Fibroblast of skin of left biceps (primary cell): ENCODE data around the gene SNTB2.

Source experiments
- DNase-seq, 2 experiments: peaks; one replicate each; pipeline ENCODE4 v3.0.0-alpha.2; 2013; ENCODE audit warnings: low read depth in 2 of 2

The SNTB2 gene

GRCh38 chr16:69179328-69180010 lies 7.5 kb upstream of the SNTB2 start:
- peak; percentile 82 to 86 for DNase-seq

- no peak for DNase-seq
Observed at GRCh38 chr16:69180011-69180338, 7.0 kb upstream of the SNTB2 start.

GRCh38 chr16:69182730-69183416 lies 4.1 kb upstream of the SNTB2 start:
- no peak for DNase-seq

GRCh38 chr16:69187446-69188235 lies 677 bp downstream of the SNTB2 start:
- no peak for DNase-seq

- no peak for DNase-seq
Observed at GRCh38 chr16:69188236-69188549, 1.2 kb downstream of the SNTB2 start.

- DNase-seq: no peak
Observed at GRCh38 chr16:69188716-69189115, 1.8 kb downstream of the SNTB2 start.

- no peak for DNase-seq
Observed at GRCh38 chr16:69190046-69190588, 3.2 kb downstream of the SNTB2 start.

GRCh38 chr16:69190598-69190997 lies 3.6 kb downstream of the SNTB2 start:
- no peak for DNase-seq

GRCh38 chr16:69191136-69191535 lies 4.2 kb downstream of the SNTB2 start:
- no peak for DNase-seq

- no peak for DNase-seq
Observed at GRCh38 chr16:69193855-69194254, 6.9 kb downstream of the SNTB2 start.

GRCh38 chr16:69194488-69194887 lies 7.5 kb downstream of the SNTB2 start:
- DNase-seq: no peak

- DNase-seq: no peak
Observed at GRCh38 chr16:69195369-69196029, 8.5 kb downstream of the SNTB2 start.

- no peak for DNase-seq
Observed at GRCh38 chr16:69197573-69197972, 10.6 kb downstream of the SNTB2 start.

GRCh38 chr16:69199382-69199781 lies 12.4 kb downstream of the SNTB2 start:
- no peak for DNase-seq

- no peak for DNase-seq
Observed at GRCh38 chr16:69201291-69201690, 14.3 kb downstream of the SNTB2 start.

- DNase-seq: no peak
Observed at GRCh38 chr16:69201787-69202186, 14.8 kb downstream of the SNTB2 start.

- DNase-seq: no peak
Observed at GRCh38 chr16:69204172-69204571, 17.2 kb downstream of the SNTB2 start.

GRCh38 chr16:69209735-69210134 lies 22.8 kb downstream of the SNTB2 start:
- no peak for DNase-seq

- DNase-seq: no peak
Observed at GRCh38 chr16:69217433-69217832, 30.5 kb downstream of the SNTB2 start.

GRCh38 chr16:69219279-69219678 lies 32.3 kb downstream of the SNTB2 start:
- no peak for DNase-seq

GRCh38 chr16:69223882-69224281 lies 36.9 kb downstream of the SNTB2 start:
- DNase-seq: no peak

GRCh38 chr16:69225121-69225520 lies 38.2 kb downstream of the SNTB2 start:
- no peak for DNase-seq
